RWPE1 (cell line): Measurements from ENCODE around the gene MSH5.

Experiments
- CTCF ChIA-PET: fragments of 350-600 bp; sonication (Branson Sonifier 250); formaldehyde crosslinking; extraction: SDS; loops from one replicate; lab custom pipeline; 2021; lab: Yijun Ruan, JAX
- POLR2A ChIA-PET: fragments of 400-600 bp; formaldehyde crosslinking; extraction: SDS; loops from one replicate; lab custom pipeline; 2020; ENCODE audit warnings: antibody characterized with exemption; ENCODE audit not compliant: low non-redundant PET; lab: Yijun Ruan, JAX
- DNase-seq: peaks from one replicate; pipeline ENCODE4 v3.0.0; 2012; ENCODE audit warnings: low spot score
- H3K27ac ChIP-seq: fragments of 450-650 bp; 2 replicates; pipeline ENCODE4 v1.5.1; 2017
- CTCF ChIP-seq: fragments of 450-650 bp; conservative IDR thresholded peaks from 2 replicates; pipeline ENCODE4 v1.5.1; 2017; ENCODE audit warnings: low read depth, mild to moderate bottlenecking

Gene MSH5

GRCh38 chr6:31727034-31727716 lies 12.6 kb upstream of the MSH5 start:
- DNase-seq: no peak
- no peak for TF ChIP-seq CTCF
- POLR2A ChIA-PET: no interaction called here
- peak overlapping the region; percentile 25 for H3K27ac ChIP-seq
- CTCF ChIA-PET: no interaction called here

GRCh38 chr6:31727717-31728671 lies 11.8 kb upstream of the MSH5 start:
- peak overlapping the region; percentile 94 for H3K27ac ChIP-seq
- no peak for DNase-seq
- no peak for TF ChIP-seq CTCF
- ChIA-PET POLR2A (no interaction called here), CTCF (interaction anchor here (0.5 to 0.6 kb wide), 2 partner anchors 19 to 47 kb away, joined by 4 read pairs; partner anchors contain the start of gene LY6G5C)

- ChIA-PET POLR2A (interaction anchor here (0.6 to 1.1 kb wide), 2 partner anchors 18 to 42 kb away, joined by 4 to 7 read pairs; no protein-coding TSS in a partner anchor), CTCF (interaction anchor here (0.5 to 1.4 kb wide), 11 partner anchors 11 to 135 kb away, joined by 3 to 8 read pairs (median 4); partner anchors contain the start of genes LY6G5C and LY6G6F)
- no peak for DNase-seq
- TF ChIP-seq CTCF: peak; percentile 84
- H3K27ac ChIP-seq: peak within 1 kb of the TSS; percentile 94
Measured at GRCh38 chr6:31728767-31729514, 10.9 kb upstream of the MSH5 start, which contains the start of gene DDAH2. Gene DDAH2 (minus strand): TSS chr6:31729299. CDS start chr6:31729161, 138 bp downstream.

GRCh38 chr6:31729515-31729978 lies 10.3 kb upstream of the MSH5 start:
- ChIA-PET CTCF (interaction anchor here (0.7 to 1.4 kb wide), 10 partner anchors 12 to 134 kb away, joined by 3 to 8 read pairs (median 3); partner anchors contain the start of genes LY6G5C and LY6G6F), POLR2A (interaction anchor here (0.6 to 1.1 kb wide), 2 partner anchors 18 to 41 kb away, joined by 4 to 7 read pairs; no protein-coding TSS in a partner anchor)
- H3K27ac ChIP-seq: peak overlapping the region; percentile 94
- TF ChIP-seq CTCF: peak; percentile 53
- DNase-seq: peak; percentile 90

GRCh38 chr6:31729979-31730630 lies 9.7 kb upstream of the MSH5 start:
- TF ChIP-seq CTCF: no peak
- peak overlapping the region; percentile 94 for H3K27ac ChIP-seq
- peak; percentile 79 for DNase-seq
- POLR2A ChIA-PET: interaction anchor here (0.6 to 1.1 kb wide), 2 partner anchors 19 to 41 kb away, joined by 4 to 7 read pairs; no protein-coding TSS in a partner anchor
- CTCF ChIA-PET: interaction anchor here (0.7 to 1.4 kb wide), 10 partner anchors 12 to 134 kb away, joined by 3 to 8 read pairs (median 3); partner anchors contain the start of genes LY6G5C and LY6G6F
